ENCODE measurements around the gene COL6A5.
"Not testable (repeated sequence)": the region's sequence is repeated elsewhere in the genome, so short reads cannot be mapped to it uniquely, and the experiment has no call there.

The COL6A5 gene

GRCh38 chr3:130389743-130390478 lies 44.4 kb downstream of the COL6A5 start:
- no peak for DNase-seq (ENCODE audit: low spot score)

GRCh38 chr3:130392266-130392665 lies 46.8 kb downstream of the COL6A5 start:
- no peak for DNase-seq (ENCODE audit: low spot score)

- DNase-seq (ENCODE audit: low spot score) = no peak
Measured at GRCh38 chr3:130393594-130393993, 48.1 kb downstream of the COL6A5 start.

GRCh38 chr3:130395331-130395730 lies 49.9 kb downstream of the COL6A5 start:
- DNase-seq (ENCODE audit: low spot score) = no peak

- peak; percentile 30 for DNase-seq (ENCODE audit: low spot score)
Measured at GRCh38 chr3:130395916-130396315, 50.4 kb downstream of the COL6A5 start.

- no peak for DNase-seq (ENCODE audit: low spot score)
Measured at GRCh38 chr3:130404401-130404800, 58.9 kb downstream of the COL6A5 start.

GRCh38 chr3:130405956-130406355 lies 60.5 kb downstream of the COL6A5 start:
- no peak for DNase-seq (ENCODE audit: low spot score)

- DNase-seq (ENCODE audit: low spot score) = not testable (repeated sequence)
Measured at GRCh38 chr3:130408253-130408652, 62.8 kb downstream of the COL6A5 start.

- DNase-seq (ENCODE audit: low spot score) = no peak
Measured at GRCh38 chr3:130411320-130411719, 65.8 kb downstream of the COL6A5 start.

GRCh38 chr3:130412991-130413560 lies 67.6 kb downstream of the COL6A5 start:
- DNase-seq (ENCODE audit: low spot score) = no peak

GRCh38 chr3:130414457-130414856 lies 69.0 kb downstream of the COL6A5 start:
- no peak for DNase-seq (ENCODE audit: low spot score)

GRCh38 chr3:130420466-130420865 lies 75.0 kb downstream of the COL6A5 start:
- no peak for DNase-seq (ENCODE audit: low spot score)

- no peak for DNase-seq (ENCODE audit: low spot score)
Measured at GRCh38 chr3:130423064-130423463, 77.6 kb downstream of the COL6A5 start.

GRCh38 chr3:130424837-130425236 lies 79.4 kb downstream of the COL6A5 start:
- no peak for DNase-seq (ENCODE audit: low spot score)

- DNase-seq (ENCODE audit: low spot score) = no peak
Measured at GRCh38 chr3:130425484-130425883, 80.0 kb downstream of the COL6A5 start.

- no peak for DNase-seq (ENCODE audit: low spot score)
Measured at GRCh38 chr3:130426206-130426605, 80.7 kb downstream of the COL6A5 start.

GRCh38 chr3:130428871-130429712 lies 83.6 kb downstream of the COL6A5 start:
- no peak for DNase-seq (ENCODE audit: low spot score)

GRCh38 chr3:130429713-130430023 lies 84.2 kb downstream of the COL6A5 start:
- no peak for DNase-seq (ENCODE audit: low spot score)

GRCh38 chr3:130430266-130430665 lies 84.8 kb downstream of the COL6A5 start:
- no peak for DNase-seq (ENCODE audit: low spot score)

GRCh38 chr3:130432086-130432485 lies 86.6 kb downstream of the COL6A5 start:
- DNase-seq (ENCODE audit: low spot score) = not testable (repeated sequence)

GRCh38 chr3:130433306-130433705 lies 87.8 kb downstream of the COL6A5 start:
- no peak for DNase-seq (ENCODE audit: low spot score)

- no peak for DNase-seq (ENCODE audit: low spot score)
Measured at GRCh38 chr3:130442284-130442683, 96.8 kb downstream of the COL6A5 start.

GRCh38 chr3:130446840-130447239 lies 101.4 kb downstream of the COL6A5 start:
- DNase-seq (ENCODE audit: low spot score) = not testable (repeated sequence)

Data from AG20443 (cell line).